Activated CD4-positive, alpha-beta T cell treated with anti-CD3 and anti-CD28 coated beads for 36 hours (primary cell): Measurements from ENCODE around the gene PHF12. TPM values are rescaled to one million over a fixed set of nuclear protein-coding genes. Genes with fewer than 3 reads are reported as not detected.
"Not testable (repeated sequence)": the region's sequence is repeated elsewhere in the genome, so short reads cannot be mapped to it uniquely, and the experiment has no call there.

ENCODE experiments used
- ATAC-seq: fragments of 200-7000 bp; cut with Tn5 transposase; one replicate; pipeline ENCODE4 v1.10.0; 2021; ENCODE audit warnings: mild to moderate bottlenecking, moderate library complexity
- CTCF ChIA-PET: fragments of 350-600 bp; sonication (Branson Sonifier 250); formaldehyde crosslinking; loops from one replicate; lab custom pipeline; 2021; ENCODE audit warnings: antibody characterized with exemption; lab: Charles Lee
- POLR2A ChIA-PET: fragments of 350-600 bp; sonication (Branson Sonifier 250); formaldehyde crosslinking; loops from one replicate; lab custom pipeline; 2021; ENCODE audit warnings: antibody characterized with exemption, inconsistent platforms; lab: Charles Lee
- DNase-seq: peaks from one replicate; pipeline ENCODE4 v3.0.0-alpha.2; 2020
- H3K27ac Mint-ChIP-seq: one replicate; pipeline ENCODE4 v1.8.0; 2021; ENCODE audit warnings: mixed read lengths
- H3K27me3 Mint-ChIP-seq: one replicate; pipeline ENCODE4 v1.8.0; 2021; ENCODE audit warnings: mixed read lengths
- H3K36me3 Mint-ChIP-seq: one replicate; pipeline ENCODE4 v1.8.0; 2021; ENCODE audit warnings: low read depth, mixed read lengths
- H3K4me1 Mint-ChIP-seq: one replicate; pipeline ENCODE4 v1.8.0; 2021; ENCODE audit warnings: mixed read lengths
- H3K4me3 Mint-ChIP-seq: one replicate; pipeline ENCODE4 v1.8.0; 2021; ENCODE audit warnings: mild to moderate bottlenecking, moderate library complexity, mixed read lengths
- H3K9me3 Mint-ChIP-seq: one replicate; pipeline ENCODE4 v1.8.0; 2021; ENCODE audit warnings: low read depth, mixed read lengths
- intact Hi-C, 2 experiments: fragments of 100-400 bp; cut with DNase I in 1 of 2; cut with micrococcal nuclease in 1 of 2; formaldehyde crosslinking; loops; one replicate each; pipeline versions ENCODE4 v1.14.2 to v1.15.1; 2022 to 2024; cut with DNase I, micrococcal nuclease
- total RNA-seq, 2 experiments: library from RNA; stranded (reverse); gene quantifications; one replicate each; pipeline ENCODE4 v1.2.3, GENCODE V29; 2021

The PHF12 gene
- total RNA-seq, 2 experiments from 2014 or later = 48.6 to 52.3 TPM

DNA sequence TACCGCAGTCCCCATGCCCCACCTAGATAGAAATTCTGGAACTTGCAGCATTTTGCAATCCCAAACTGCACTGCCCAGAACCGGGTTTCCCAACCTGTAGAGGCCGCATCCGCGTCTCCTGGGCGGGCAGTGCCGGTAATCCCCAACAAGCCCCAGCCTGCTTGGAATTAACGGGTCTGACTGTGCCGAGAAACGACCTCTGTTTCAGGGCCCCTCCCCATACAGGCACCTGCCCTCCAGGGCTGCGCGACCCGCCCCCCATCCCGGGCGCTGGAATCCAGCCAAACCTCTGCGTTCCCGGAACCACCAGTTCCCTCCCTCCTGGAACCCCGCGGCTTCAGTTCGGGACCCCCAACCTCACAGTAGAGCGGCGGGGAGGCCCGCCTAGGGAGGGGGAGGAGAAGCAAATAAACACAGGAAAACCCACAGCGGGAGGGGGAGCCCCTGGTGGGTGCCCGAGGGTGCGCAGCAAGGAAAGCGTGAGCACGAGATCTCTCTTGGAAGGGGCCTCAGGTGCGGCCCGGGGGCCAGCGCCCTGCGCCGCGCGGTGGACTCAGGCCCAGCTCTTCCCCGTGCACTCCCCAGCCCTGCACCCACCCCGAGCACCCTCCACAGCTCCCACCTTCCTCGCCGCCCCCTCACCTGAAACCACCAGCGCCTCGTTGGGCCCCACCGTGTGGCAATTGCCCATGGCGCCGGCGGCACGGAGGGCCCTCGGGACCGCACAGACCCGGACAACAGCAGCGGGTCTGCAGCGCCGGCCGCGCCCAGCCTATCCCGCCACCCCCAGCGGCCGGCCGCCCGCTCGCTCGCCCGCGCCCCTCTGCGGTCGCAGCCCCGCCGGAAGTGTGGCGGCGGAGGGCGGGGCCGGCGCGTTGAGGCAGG, 54.2 kb downstream of the PHF12 start, which contains the start of gene FLOT2:
Gene FLOT2, minus strand, starts transcription at position 850 of the 885 bp plus-strand sequence. Its CDS starts 159 bp downstream, at position 691.
- peak; percentile 59 for ATAC-seq
- ChIA-PET CTCF (interaction anchor here (0.6 to 2.5 kb wide), 18 partner anchors 12 to 1427 kb away, joined by 3 to 9 read pairs (median 4); partner anchors contain the start of genes FAM222B and PHF12), POLR2A (interaction anchor here (0.6 to 0.9 kb wide), 2 partner anchors 46 to 52 kb away, joined by 4 read pairs; no protein-coding TSS in a partner anchor)
- DNase-seq = peak; percentile 84
- no peaks in the 10 kb centered on the region for H3K9me3 Mint-ChIP-seq
- intact Hi-C loops = loop anchor here (1.0 to 2.0 kb wide), 4 partner anchors 42 to 242 kb away; partner anchors contain the start of gene ERAL1 (in 1 of the 2)
- peak within 1 kb of the TSS; percentile 93 for H3K27ac Mint-ChIP-seq
- peaks cover 35% of the 10 kb centered on the region for H3K36me3 Mint-ChIP-seq
- peak within 1 kb of the TSS; percentile 93 for H3K4me3 Mint-ChIP-seq
- no peaks in the 10 kb centered on the region for H3K27me3 Mint-ChIP-seq
- H3K4me1 Mint-ChIP-seq = peaks cover 73% of the 10 kb centered on the region

DNA sequence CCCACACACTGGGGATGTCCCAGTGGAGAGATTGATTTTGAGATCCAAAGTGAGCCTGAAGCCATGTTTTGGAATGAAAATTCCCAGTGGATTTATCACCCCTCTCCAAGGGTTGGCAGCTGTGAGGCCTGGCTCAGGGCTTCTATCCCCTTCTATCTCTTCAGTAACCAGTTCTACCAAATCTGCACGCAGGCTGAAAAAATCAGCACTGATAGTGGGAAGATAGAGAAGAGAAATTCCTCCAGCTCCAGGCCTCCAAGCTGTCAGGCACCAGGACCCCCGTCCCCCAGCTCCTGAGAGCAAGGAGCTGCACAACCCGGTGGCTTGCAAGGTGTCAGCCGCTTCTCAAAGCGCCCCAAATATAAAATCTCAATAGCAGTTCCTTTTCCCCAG, 54.8 kb downstream of the PHF12 start:
- ChIA-PET CTCF (interaction anchor here (0.6 to 2.1 kb wide), 9 partner anchors 12 to 170 kb away, joined by 3 to 8 read pairs (median 4); partner anchors contain the start of genes FAM222B and PHF12), POLR2A (interaction anchor here (0.7 kb wide), 1 partner anchor 154 kb away, joined by 3 read pairs; no protein-coding TSS in a partner anchor)
- peak overlapping the region; percentile 93 for H3K4me3 Mint-ChIP-seq
- no peaks in the 10 kb centered on the region for H3K27me3 Mint-ChIP-seq
- DNase-seq = no peak
- intact Hi-C loops = loop anchor here in 1 of 2 experiments (2.0 kb wide), 2 partner anchors 42 to 134 kb away; partner anchors contain the start of gene ERAL1
- ATAC-seq = no peak
- no peaks in the 10 kb centered on the region for H3K9me3 Mint-ChIP-seq
- peaks cover 34% of the 10 kb centered on the region for H3K36me3 Mint-ChIP-seq
- peak overlapping the region; percentile 90 for H3K27ac Mint-ChIP-seq
- peaks cover 73% of the 10 kb centered on the region for H3K4me1 Mint-ChIP-seq

DNA sequence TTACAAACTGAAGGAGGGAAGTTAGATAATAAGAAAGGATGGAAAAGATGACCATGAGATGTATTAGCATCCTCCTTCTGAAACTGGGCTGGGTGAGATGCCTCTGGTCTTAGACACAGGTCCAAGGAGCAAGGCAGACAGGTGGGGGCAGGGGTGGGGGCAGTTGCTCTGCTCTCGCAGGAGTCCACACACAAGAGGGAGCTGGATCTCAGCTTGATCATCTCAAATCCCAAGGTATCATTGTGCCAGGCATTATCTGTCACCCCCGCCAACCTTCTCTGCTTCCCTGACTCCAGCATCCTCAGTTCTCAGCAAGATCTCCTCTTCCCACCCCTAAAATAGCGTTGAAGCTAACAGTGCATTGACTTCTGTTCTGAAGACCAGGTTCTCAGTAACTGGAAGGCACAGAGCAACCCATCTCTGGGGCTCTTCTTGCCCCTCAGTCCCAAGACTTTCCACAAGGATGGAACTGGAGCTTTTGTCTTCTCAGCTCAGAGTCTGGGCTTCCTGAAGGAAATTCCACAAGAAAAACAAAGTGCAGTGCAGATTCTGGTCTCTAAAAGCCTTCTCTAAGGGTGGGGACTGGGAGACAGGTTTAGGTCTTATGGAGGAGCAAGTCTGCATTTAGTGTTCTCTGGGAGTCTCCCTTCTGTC, 55.4 kb downstream of the PHF12 start:
- no peaks in the 10 kb centered on the region for H3K9me3 Mint-ChIP-seq
- ChIA-PET CTCF (interaction anchor here (0.6 to 2.1 kb wide), 11 partner anchors 13 to 169 kb away, joined by 3 to 8 read pairs (median 4); partner anchors contain the start of genes FAM222B and PHF12), POLR2A (interaction anchor here (0.7 kb wide), 1 partner anchor 154 kb away, joined by 3 read pairs; no protein-coding TSS in a partner anchor)
- intact Hi-C loops = loop anchor here in 1 of 2 experiments (2.0 kb wide), 2 partner anchors 41 to 133 kb away; partner anchors contain the start of gene ERAL1
- H3K27ac Mint-ChIP-seq = peak overlapping the region; percentile 90
- peak overlapping the region; percentile 93 for H3K4me3 Mint-ChIP-seq
- peaks cover 76% of the 10 kb centered on the region for H3K4me1 Mint-ChIP-seq
- peaks cover 38% of the 10 kb centered on the region for H3K36me3 Mint-ChIP-seq
- H3K27me3 Mint-ChIP-seq = no peaks in the 10 kb centered on the region
- ATAC-seq (no peak), DNase-seq (peak; percentile 45)

DNA sequence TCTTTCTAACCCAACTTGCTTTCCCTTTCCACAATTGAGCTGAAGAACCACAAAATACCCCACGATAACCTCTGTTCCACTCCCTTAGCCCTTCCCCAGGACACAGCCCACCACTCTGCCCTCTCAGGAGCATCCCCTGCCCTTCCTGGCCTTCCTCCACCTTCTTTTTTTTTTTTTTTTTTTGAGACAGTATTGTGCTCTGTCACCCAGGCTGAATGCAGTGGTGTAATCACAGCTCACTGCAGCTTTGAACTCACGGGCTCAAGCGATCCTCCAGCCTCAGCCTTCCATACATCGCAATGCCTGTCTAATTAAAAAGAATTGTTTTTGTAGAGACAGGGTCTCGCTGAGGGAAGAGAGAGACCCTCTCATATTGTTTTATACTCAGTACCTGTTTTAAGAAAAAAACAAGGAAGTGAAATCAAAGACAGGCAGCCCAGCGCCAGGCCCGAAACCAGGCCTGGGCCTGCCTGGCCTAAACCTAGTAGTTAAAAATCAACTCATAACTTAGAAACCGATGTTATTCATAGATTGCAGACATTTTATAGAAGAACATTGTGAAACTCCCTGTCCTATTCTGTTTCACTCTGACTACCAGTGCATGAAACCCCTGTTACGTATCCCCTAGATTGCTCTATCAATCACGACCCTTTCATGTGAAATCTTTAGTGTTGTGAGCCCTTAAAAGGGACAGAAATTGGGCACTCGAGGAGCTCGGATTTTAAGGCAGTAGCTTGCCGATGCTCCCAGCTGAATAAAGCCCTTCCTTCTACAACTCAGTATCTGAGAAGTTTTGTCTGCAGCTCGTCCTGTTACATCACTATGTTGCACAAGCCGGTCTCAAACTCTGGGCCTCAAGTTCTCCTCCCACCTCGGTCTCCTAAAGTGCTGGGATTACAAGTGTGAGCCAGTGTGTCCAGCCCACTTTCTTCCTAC, 57.8 kb downstream of the PHF12 start:
- H3K36me3 Mint-ChIP-seq = peaks cover 28% of the 10 kb centered on the region
- peak overlapping the region; percentile 62 for H3K4me3 Mint-ChIP-seq
- ATAC-seq (peak; percentile 39), DNase-seq (peak; percentile 63)
- ChIA-PET CTCF (interaction anchor here (0.6 to 1.7 kb wide), 13 partner anchors 10 to 166 kb away, joined by 3 to 11 read pairs (median 3); partner anchors contain the start of gene NEK8), POLR2A (interaction anchor here (0.6 to 1.0 kb wide), 6 partner anchors 12 to 174 kb away, joined by 3 to 4 read pairs (median 4); partner anchors contain the start of genes PHF12 and RPL23A)
- H3K4me1 Mint-ChIP-seq = peaks cover 67% of the 10 kb centered on the region
- H3K27ac Mint-ChIP-seq = peak overlapping the region; percentile 99
- intact Hi-C loops = loop anchor here (1.0 to 2.0 kb wide), 3 partner anchors 17 to 83 kb away; no protein-coding TSS in a partner anchor
- H3K9me3 Mint-ChIP-seq, H3K27me3 Mint-ChIP-seq: not testable (repeated sequence)

DNA sequence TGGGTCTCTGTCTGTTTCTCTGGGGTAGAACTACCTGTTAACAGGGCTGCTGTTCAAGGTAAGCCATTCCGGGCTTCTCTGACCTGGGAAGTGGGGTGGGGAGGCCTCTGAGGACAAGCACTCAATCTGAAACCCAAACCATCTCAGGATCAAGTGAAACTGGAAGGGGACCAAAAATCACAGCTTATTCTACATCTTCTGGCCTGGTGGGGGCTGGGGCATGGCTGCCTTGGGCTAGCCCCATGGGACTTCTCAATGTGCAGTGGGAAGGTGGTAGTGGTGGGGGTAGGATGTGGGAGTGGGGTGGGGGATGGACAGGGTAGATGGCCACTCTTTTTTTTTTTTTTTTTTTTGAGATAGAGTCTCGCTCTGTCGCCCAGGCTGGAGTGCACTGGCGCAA, 59.3 kb downstream of the PHF12 start:
- Mint-ChIP-seq H3K27ac (peak overlapping the region; percentile 55), H3K9me3 (no peaks in the 10 kb centered on the region), H3K36me3 (peaks cover 20% of the 10 kb centered on the region), H3K27me3 (no peaks in the 10 kb centered on the region), H3K4me3 (no peak overlapping the region), H3K4me1 (peaks cover 59% of the 10 kb centered on the region)
- ChIA-PET CTCF (interaction anchor here (1.3 to 1.5 kb wide), 3 partner anchors 10 to 27 kb away, joined by 3 to 7 read pairs (median 5); no protein-coding TSS in a partner anchor), POLR2A (interaction anchor here (0.6 kb wide), 2 partner anchors 20 to 362 kb away, joined by 3 to 7 read pairs; no protein-coding TSS in a partner anchor)
- intact Hi-C loops = loop anchor here in 1 of 2 experiments (2.0 kb wide), 1 partner anchor 35 kb away; no protein-coding TSS in a partner anchor
- ATAC-seq (no peak), DNase-seq (no peak)

DNA sequence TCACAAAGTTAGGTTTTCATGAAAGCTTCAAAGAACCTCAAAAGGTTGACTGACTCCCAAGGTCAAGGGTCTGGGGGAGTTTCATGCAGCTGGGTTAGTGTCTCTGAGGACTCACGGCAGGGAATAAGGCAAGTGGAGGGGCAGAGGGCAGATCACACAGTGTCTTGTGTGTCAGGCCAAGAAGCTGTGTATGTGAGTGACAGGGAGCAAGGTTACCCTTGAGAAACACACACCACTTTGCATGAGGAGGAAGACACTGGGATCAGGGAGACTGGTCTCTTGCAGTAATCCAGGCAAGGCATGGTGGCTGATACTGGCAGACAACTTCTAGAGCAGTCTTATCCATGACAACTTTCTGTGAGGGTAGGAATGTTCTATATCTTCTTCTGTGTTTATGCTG, 60.1 kb downstream of the PHF12 start:
- Mint-ChIP-seq H3K36me3 (peaks cover 20% of the 10 kb centered on the region), H3K4me3 (no peak overlapping the region), H3K4me1 (peaks cover 53% of the 10 kb centered on the region), H3K9me3 (no peaks in the 10 kb centered on the region), H3K27ac (peak overlapping the region; percentile 55), H3K27me3 (no peaks in the 10 kb centered on the region)
- no peak for ATAC-seq
- POLR2A ChIA-PET = no interaction called here
- intact Hi-C loops = no loop called here
- CTCF ChIA-PET = interaction anchor here (0.6 to 1.5 kb wide), 2 partner anchors 27 to 107 kb away, joined by 3 read pairs; no protein-coding TSS in a partner anchor
- DNase-seq = no peak

DNA sequence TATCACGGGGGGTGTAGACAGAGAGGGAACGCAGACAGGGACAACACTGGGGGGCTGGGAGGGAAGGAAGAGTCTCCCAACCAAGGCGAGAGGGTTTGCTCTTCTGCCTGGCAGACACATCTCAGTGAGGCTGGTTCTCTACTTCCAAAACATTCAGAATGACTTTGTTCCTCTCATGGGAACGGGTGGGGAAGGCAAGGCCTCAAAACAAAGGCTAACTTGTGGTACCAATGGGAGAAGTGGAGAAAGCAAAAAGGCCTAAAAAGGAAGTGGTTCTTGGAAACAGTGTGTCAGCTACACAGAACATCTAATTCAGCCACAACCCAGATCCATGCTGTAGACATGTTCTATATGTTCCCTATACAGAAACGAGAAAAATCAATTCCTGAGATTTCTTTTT, 61.3 kb downstream of the PHF12 start:
- peaks cover 43% of the 10 kb centered on the region for H3K4me1 Mint-ChIP-seq
- H3K27ac Mint-ChIP-seq = peak overlapping the region; percentile 21
- H3K36me3 Mint-ChIP-seq = peaks cover 19% of the 10 kb centered on the region
- no peaks in the 10 kb centered on the region for H3K9me3 Mint-ChIP-seq
- DNase-seq (no peak), ATAC-seq (no peak)
- H3K27me3 Mint-ChIP-seq = no peaks in the 10 kb centered on the region
- ChIA-PET CTCF (no interaction called here), POLR2A (interaction anchor here (0.6 to 0.7 kb wide), 2 partner anchors 47 to 143 kb away, joined by 4 read pairs; partner anchors contain the start of gene FAM222B)
- no peak overlapping the region for H3K4me3 Mint-ChIP-seq
- intact Hi-C loops = no loop called here

DNA sequence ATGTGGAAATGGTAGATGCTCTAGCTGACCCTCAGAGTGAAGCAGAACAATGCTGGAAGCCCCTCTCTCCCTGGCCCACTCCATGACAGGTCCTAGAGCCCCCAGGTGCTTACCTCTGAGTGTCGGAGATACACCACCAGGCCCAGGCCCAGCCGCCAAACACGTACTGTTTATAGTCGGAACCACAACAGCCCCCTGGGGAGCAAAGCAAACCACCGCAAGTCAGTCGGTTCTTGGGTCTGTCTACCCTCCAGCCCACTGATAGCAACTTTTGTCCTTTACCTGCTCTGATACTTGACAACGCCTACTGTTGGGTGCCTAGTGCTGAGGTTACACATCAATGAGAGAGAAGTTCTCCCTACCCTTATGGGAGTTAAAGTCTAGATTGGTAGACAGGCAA, 62.5 kb downstream of the PHF12 start:
- ChIA-PET POLR2A (interaction anchor here (0.6 kb wide), 1 partner anchor 10 kb away, joined by 4 read pairs; no protein-coding TSS in a partner anchor), CTCF (no interaction called here)
- intact Hi-C loops = no loop called here
- Mint-ChIP-seq H3K4me3 (no peak overlapping the region), H3K27ac (no peak overlapping the region), H3K4me1 (peaks cover 36% of the 10 kb centered on the region), H3K9me3 (no peaks in the 10 kb centered on the region), H3K27me3 (no peaks in the 10 kb centered on the region), H3K36me3 (peaks cover 19% of the 10 kb centered on the region)
- DNase-seq (no peak), ATAC-seq (no peak)

DNA sequence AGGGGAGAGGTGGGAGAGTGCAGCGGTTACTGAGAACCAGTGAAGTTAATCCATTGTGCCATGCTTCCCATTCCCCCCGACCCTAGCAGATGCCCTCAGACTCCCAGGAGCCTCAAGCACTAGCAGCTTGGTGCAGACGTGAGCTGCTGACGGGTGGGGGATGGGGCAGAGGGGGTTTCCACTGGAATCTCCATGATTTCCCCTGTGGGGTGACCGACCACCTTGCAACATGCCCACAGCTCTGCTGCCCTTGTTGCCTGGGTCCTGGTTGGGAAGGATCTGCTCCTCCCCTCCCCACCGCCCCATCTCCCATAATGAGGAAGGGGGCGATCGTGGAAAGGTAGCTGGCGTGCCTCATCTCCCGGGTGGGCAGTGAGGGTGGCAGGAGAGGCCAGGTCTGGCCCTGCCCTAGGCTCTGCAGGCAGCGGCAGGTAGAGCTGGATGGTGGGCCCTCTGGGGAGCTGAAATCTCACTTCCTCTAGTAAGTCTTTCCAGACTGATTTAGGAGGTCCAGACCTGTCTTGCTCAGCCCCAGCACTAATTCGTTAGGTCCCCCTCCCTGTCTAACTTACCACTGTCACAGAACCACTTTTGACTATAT, 63.3 kb downstream of the PHF12 start:
- no peak for ATAC-seq
- H3K27ac Mint-ChIP-seq = no peak overlapping the region
- H3K9me3 Mint-ChIP-seq = no peaks in the 10 kb centered on the region
- no peak for DNase-seq
- no peaks in the 10 kb centered on the region for H3K27me3 Mint-ChIP-seq
- peaks cover 17% of the 10 kb centered on the region for H3K36me3 Mint-ChIP-seq
- ChIA-PET POLR2A (no interaction called here), CTCF (interaction anchor here (1.2 kb wide), 1 partner anchor 124 kb away, joined by 4 read pairs; no protein-coding TSS in a partner anchor)
- peaks cover 27% of the 10 kb centered on the region for H3K4me1 Mint-ChIP-seq
- no peak overlapping the region for H3K4me3 Mint-ChIP-seq
- intact Hi-C loops = no loop called here
